Upper lobe of left lung (tissue), 6 donors: ENCODE measurements around the gene PIN1. TPM values are rescaled to one million over a fixed set of nuclear protein-coding genes. Genes with fewer than 3 reads are reported as not detected.
A peak's percentile ranks its signal among the peaks of the same experiment; 100 is the strongest.

ENCODE experiments used
- ATAC-seq, 2 donors: fragments of 200-7000 bp; cut with Tn5 transposase; one replicate each; pipeline ENCODE4 v1.9.1; 2022; ENCODE audit warnings: mild to moderate bottlenecking in 2 of 2, moderate library complexity in 2 of 2; ENCODE audit not compliant: low FRiP score in 2 of 2
- DNase-seq, 2 donors: peaks; one replicate each; pipeline ENCODE4 v3.0.0-alpha.2; 2019 to 2020
- H3K27ac ChIP-seq, 4 donors: fragments of 200-600 bp; sonication (generic); one replicate each; pipeline ENCODE4 v1.5.1; 2016 to 2019
- H3K27me3 ChIP-seq, 4 donors: fragments of 200-600 bp; sonication (generic); one replicate each; pipeline ENCODE4 v1.5.1; 2017 to 2019
- H3K36me3 ChIP-seq, 4 donors: fragments of 200-600 bp; sonication (generic); one replicate each; pipeline ENCODE4 v1.5.1; 2016 to 2019
- H3K4me1 ChIP-seq, 4 donors: fragments of 200-600 bp; sonication (generic); one replicate each; pipeline ENCODE4 v1.5.1; 2018 to 2019
- H3K4me3 ChIP-seq, 4 donors: fragments of 200-600 bp; sonication (generic); one replicate each; pipeline ENCODE4 v1.5.1; 2017 to 2019; ENCODE audit warnings: mild to moderate bottlenecking in 2 of 4, moderate library complexity in 1 of 4
- H3K9me3 ChIP-seq, 4 donors: fragments of 200-600 bp; sonication (generic); one replicate each; pipeline ENCODE4 v1.5.1; 2018 to 2019
- CTCF ChIP-seq, 6 experiments: fragments of 450-650 bp in 4 of 6; fragments of 200-600 bp in 2 of 6; sonication (generic) in 2 of 6; IDR thresholded peaks; one replicate each; pipeline ENCODE4 v1.5.1; 2016 to 2019; ENCODE audit warnings: antibody characterized with exemption in 6 of 6
- EP300 ChIP-seq, 4 donors: sonication (generic); formaldehyde crosslinking; IDR thresholded peaks; one replicate each; pipeline ENCODE4 v1.5.1; 2017; ENCODE audit warnings: antibody characterized with exemption in 4 of 4, control low read depth in 2 of 4
- POLR2A ChIP-seq, 4 donors: fragments of 450-650 bp; IDR thresholded peaks; one replicate each; pipeline ENCODE4 v1.5.1; 2016 to 2017; ENCODE audit warnings: antibody characterized with exemption in 4 of 4, mild to moderate bottlenecking in 2 of 4
- POLR2AphosphoS5 ChIP-seq, 2 donors: sonication (generic); formaldehyde crosslinking; IDR thresholded peaks; one replicate each; pipeline ENCODE4 v1.5.1; 2017; ENCODE audit warnings: antibody characterized with exemption in 2 of 2
- WGBS, 2 donors: methylation state at CpG; one replicate each; pipeline ENCODE4 v1.1.5; 2017 to 2018; 5-methylcytosine and 5-hydroxymethylcytosine counted together
- total RNA-seq, 6 donors: library from RNA; depleted of rRNA in 4 of 6; stranded (reverse); fragments of >200 nt in 4 of 6; gene quantifications; one replicate each; pipeline versions ENCODE4 v1.1.0 to v1.2.1, GENCODE V29; 2016 to 2021
- donor health status: DM: no; HTN: no; CAD: no; lungs with moderate emphysema.
- donor health status: DM: no; HTN: yes; CAD: no; lungs with severe emphysema.

Gene PIN1
- total RNA-seq, 6 donors from 2014 or later, result 38.8 to 87.5 (median 70.7) TPM

GRCh38 chr19:9793071-9793591 lies 42.0 kb upstream of the PIN1 start:
- Histone ChIP-seq H3K4me3 (peak overlapping the region; percentile 61 to 94 (median 72)), H3K27ac (peak overlapping the region; percentile 85 to 98 (median 92)), H3K27me3 (no peaks in the 10 kb centered on the region), H3K4me1 (peaks cover 4 to 15% (median 6%) of the 10 kb centered on the region in 4 donors), H3K9me3 (no peaks in the 10 kb centered on the region), H3K36me3 (no peaks in the 10 kb centered on the region)
- DNase-seq (peak; percentile 49 to 93), ATAC-seq (peak; percentile 47 to 63)
- TF ChIP-seq CTCF (IDR thresholded peaks at IDR 0.05), result peak in 1 of 6 experiments; percentile 2
- TF ChIP-seq POLR2AphosphoS5 (IDR thresholded peaks at IDR 0.05), result no peak
- TF ChIP-seq POLR2A (IDR thresholded peaks at IDR 0.05), result peak in 1 of 4 donors; percentile 18
- WGBS, 2 donors, result 34 to 35% methylated on average over 18 to 20 of the region's 36 CpGs

GRCh38 chr19:9796113-9796773 lies 38.9 kb upstream of the PIN1 start:
- ATAC-seq (peak; percentile 32 to 59), DNase-seq (peak in 1 of 2 donors; percentile 85)
- no peak overlapping the region for H3K27ac ChIP-seq
- no peaks in the 10 kb centered on the region for H3K9me3 ChIP-seq
- WGBS, 2 donors, result 47 to 54% methylated on average over 6 of the region's 6 CpGs
- H3K4me1 ChIP-seq, result peaks cover 3 to 12% (median 4%) of the 10 kb centered on the region in 4 donors
- no peaks in the 10 kb centered on the region for H3K27me3 ChIP-seq
- no peaks in the 10 kb centered on the region for H3K36me3 ChIP-seq
- no peak overlapping the region for H3K4me3 ChIP-seq
- TF ChIP-seq CTCF (IDR thresholded peaks at IDR 0.05), result peak; percentile 67 to 92 (median 74)
- TF ChIP-seq POLR2AphosphoS5 (IDR thresholded peaks at IDR 0.05), result no peak
- no peak for TF ChIP-seq EP300 (IDR thresholded peaks at IDR 0.05)
- TF ChIP-seq POLR2A (IDR thresholded peaks at IDR 0.05), result no peak

- no peak overlapping the region for H3K27ac ChIP-seq
- no peak overlapping the region for H3K4me3 ChIP-seq
- WGBS, 2 donors, result 86 to 98% methylated on average over 5 of the region's 5 CpGs
- no peaks in the 10 kb centered on the region for H3K27me3 ChIP-seq
- no peak for ATAC-seq
- H3K9me3 ChIP-seq, result no peaks in the 10 kb centered on the region
- no peak for DNase-seq
- no peaks in the 10 kb centered on the region for H3K36me3 ChIP-seq
- peaks cover 0 to 10% (median 2%) of the 10 kb centered on the region in 4 donors for H3K4me1 ChIP-seq
- TF ChIP-seq EP300 (IDR thresholded peaks at IDR 0.05), result no peak
- TF ChIP-seq POLR2AphosphoS5 (IDR thresholded peaks at IDR 0.05), result no peak
- no peak for TF ChIP-seq CTCF (IDR thresholded peaks at IDR 0.05)
- no peak for TF ChIP-seq POLR2A (IDR thresholded peaks at IDR 0.05)
Observed at GRCh38 chr19:9797871-9798270, 37.2 kb upstream of the PIN1 start.

- DNase-seq, result no peak
- Histone ChIP-seq H3K27me3 (no peaks in the 10 kb centered on the region), H3K4me3 (no peak overlapping the region), H3K9me3 (no peaks in the 10 kb centered on the region), H3K27ac (no peak overlapping the region), H3K36me3 (no peaks in the 10 kb centered on the region), H3K4me1 (peaks cover 0 to 4% (median 2%) of the 10 kb centered on the region in 4 donors)
- ATAC-seq, result no peak
- no peak for TF ChIP-seq EP300 (IDR thresholded peaks at IDR 0.05)
- no peak for TF ChIP-seq CTCF (IDR thresholded peaks at IDR 0.05)
- no peak for TF ChIP-seq POLR2AphosphoS5 (IDR thresholded peaks at IDR 0.05)
- no peak for TF ChIP-seq POLR2A (IDR thresholded peaks at IDR 0.05)
Observed at GRCh38 chr19:9799162-9799561, 36.0 kb upstream of the PIN1 start.

GRCh38 chr19:9801976-9802375 lies 33.1 kb upstream of the PIN1 start:
- DNase-seq (no peak), ATAC-seq (no peak)
- no peak for TF ChIP-seq POLR2A (IDR thresholded peaks at IDR 0.05)
- no peak for TF ChIP-seq CTCF (IDR thresholded peaks at IDR 0.05)
- TF ChIP-seq EP300 (IDR thresholded peaks at IDR 0.05), result no peak
- TF ChIP-seq POLR2AphosphoS5 (IDR thresholded peaks at IDR 0.05), result no peak
- peaks cover 0 to 11% (median 8%) of the 10 kb centered on the region in 4 donors for H3K36me3 ChIP-seq
- no peak overlapping the region for H3K27ac ChIP-seq
- no peak overlapping the region for H3K4me3 ChIP-seq
- H3K4me1 ChIP-seq, result no peaks in the 10 kb centered on the region
- 93 to 94% methylated on average over 10 of the region's 10 CpGs for WGBS, 2 donors
- no peaks in the 10 kb centered on the region for H3K27me3 ChIP-seq
- no peaks in the 10 kb centered on the region for H3K9me3 ChIP-seq
